Stimulated activated CD8-positive, alpha-beta memory T cell treated with anti-CD3 and anti-CD28 coated beads, Interleukin-15, amount 100 ng/mL, for 4 hours (primary cell): ENCODE measurements around the gene DGCR8.

Source experiments
- DNase-seq, 2 donors: peaks; one replicate each; pipeline ENCODE4 v3.0.0-alpha.2; 2020; ENCODE audit warnings: low read depth in 2 of 2

DGCR8 gene

DNA sequence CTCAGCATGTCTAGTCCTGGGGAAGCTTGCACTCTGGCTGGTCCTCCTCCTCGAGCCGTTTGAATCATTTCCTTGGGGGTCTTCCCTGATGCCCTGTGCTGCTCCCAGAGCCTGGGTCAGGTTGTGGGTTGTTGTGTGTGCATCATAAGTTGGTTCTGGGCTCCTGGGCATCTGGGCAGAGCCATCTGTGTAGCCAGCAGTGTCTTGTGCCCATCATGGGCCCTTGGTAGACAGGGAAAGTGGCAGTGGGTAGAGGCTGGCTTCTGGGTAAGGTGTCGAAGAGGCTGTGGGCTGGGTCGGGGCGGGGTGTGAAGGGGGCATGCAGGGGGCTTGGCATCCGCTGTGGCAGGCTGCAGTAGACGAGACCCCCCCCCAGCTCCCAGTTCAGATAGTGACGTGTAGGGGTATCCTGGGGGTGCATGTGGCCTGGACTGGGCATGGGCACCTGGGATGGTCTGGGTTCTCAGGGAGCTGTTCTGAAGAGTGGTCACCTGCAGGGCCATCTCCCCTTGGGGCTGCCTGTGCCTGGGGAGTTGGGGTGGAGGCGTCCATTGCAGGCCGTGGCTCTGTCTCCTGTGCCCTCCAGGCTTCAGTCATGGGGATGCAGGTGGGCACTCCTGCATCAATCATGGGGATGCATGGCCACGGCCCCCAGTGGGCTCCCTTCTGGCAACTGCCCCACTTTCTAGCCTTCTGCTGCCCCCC, 44.2 kb downstream of the DGCR8 start:
- no peak for DNase-seq

DNA sequence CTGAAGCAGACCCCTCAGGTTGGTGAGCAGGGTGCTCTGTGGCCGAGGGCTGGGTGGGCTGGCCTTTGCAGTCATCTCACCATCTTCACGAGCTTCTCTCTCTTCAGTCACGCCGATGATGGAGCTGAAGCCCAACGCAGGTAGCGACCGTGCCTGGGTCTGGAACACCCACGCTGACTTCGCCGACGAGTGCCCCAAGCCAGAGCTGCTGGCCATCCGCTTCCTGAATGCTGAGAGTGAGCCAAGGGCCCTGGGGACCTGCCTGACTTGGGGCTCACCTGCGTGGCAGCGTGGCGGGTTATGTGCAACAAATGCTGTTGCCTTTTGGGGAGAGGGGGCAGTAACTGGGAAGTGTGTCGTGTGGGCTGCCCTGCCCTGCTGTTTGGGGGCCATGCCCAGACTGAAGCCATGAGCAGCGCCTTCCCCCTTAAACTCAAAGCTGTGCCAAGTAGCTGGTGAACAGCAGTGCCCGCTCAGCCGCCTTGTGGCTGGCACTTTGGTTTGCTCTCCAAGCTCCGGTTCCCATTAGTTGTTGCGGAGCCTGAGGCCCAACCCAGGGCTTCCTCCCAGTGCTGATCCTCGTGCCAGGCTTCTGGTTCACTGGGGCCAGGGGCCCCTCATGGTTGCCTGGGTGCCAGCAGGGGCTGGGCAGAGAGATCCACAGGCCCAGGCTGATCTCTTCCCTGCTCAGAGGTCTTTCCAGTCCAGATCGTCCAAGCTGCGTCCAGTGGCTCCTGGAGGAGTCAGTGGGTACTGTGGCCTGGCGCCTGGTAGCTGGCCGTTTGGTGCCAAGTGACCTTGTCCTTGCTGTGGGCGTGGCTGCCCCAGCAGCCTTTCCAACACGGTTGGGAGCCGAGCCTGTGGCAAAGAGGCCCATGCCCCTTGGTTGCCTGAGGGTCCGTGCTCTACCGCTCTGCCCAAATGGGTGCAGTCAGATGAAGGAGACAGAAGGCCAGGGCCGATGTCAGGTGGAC, 45.4 kb downstream of the DGCR8 start:
- DNase-seq, result no peak

GRCh38 chr22:20126284-20127029, 46.4 kb downstream of the DGCR8 start:
- DNase-seq, result no peak

GRCh38 chr22:20127318-20127868, 47.4 kb downstream of the DGCR8 start:
- no peak for DNase-seq

DNA sequence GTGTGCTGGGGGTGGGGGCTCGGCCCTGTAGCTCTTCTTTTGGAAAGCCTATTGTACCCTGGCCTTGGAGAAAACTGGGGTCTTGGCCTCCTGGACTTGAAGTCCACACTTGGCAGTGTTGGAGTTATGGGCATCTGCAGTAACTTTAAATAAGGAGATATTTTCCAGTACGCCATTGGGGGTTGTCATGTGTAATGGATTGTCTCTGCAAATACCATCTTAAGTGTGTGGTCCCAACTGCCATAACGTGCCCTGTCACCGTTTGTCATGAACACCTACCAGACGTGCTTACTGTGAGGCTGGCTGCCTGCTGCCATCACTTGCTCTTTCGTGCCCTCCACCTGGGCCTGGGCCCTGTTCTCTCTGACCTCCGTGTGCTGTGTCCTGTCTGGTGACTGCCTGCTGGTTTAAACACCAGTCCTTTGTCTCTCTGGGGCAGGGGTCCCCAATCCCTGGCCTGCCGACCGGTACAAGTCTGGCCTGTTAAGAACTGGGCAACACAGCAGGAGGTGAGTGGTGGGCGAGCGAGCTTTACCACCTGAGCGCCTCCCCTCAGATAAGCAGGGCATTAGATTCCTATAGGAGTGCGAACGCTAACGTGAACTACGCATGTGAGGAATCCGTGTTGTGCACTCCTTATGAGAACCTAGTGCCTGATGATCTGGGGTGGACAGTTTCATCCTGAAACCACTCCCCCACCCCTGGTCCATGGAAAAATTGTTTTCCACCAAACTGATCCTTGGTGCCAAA, 48.0 kb downstream of the DGCR8 start:
- no peak for DNase-seq

DNA sequence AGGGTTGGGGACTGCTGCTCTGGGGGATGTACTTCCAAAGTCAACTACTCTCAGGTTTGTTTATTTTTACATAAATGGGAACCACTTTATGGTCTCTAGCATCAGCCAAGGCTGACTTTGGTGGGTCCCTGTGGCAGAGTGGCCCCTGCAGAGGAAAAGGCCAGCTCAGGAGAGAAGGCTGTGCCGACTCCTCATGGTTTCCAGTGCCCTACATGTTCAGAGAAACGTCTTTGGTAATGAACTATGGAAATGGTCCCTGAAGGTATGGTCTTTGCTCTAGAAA, 48.5 kb downstream of the DGCR8 start:
- DNase-seq, result no peak

GRCh38 chr22:20128902-20129746, 49.1 kb downstream of the DGCR8 start:
- DNase-seq, result no peak

DNA sequence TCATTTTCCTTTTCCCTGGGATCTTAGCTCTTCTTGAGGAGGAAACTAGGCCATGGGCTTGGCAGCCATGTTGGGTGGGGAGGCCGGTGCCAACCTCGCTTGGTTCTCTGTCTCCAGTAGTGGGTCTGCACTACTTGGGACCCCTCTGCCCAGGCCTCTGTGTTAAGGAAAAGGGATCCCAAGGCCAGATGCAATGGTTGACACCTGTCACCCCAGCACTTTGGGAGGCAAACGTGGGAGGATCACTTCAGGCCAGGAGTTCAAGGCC, 49.6 kb downstream of the DGCR8 start:
- DNase-seq, result no peak

DNA sequence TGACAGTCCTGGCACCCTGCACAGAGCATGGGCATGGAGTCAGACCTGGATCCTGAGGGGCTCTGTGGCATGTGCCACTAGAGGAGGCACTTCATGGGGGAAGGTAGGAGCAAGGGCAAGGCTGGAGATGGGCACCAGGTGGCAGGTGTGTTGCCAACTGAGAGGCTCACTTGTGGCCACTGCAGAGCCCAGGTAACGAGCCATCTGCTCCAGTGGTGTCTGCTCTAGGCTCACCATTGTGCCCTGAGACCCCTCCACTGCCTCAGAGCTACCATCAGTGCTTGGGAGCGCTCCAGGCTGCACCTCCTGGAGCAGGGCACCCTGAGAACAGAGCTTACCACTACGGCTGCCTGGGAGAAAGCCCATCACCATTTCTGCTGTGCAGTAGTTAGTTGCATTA, 50.3 kb downstream of the DGCR8 start:
- no peak for DNase-seq

GRCh38 chr22:20130731-20131596, 50.9 kb downstream of the DGCR8 start:
- peak; percentile 61 to 63 for DNase-seq

DNA sequence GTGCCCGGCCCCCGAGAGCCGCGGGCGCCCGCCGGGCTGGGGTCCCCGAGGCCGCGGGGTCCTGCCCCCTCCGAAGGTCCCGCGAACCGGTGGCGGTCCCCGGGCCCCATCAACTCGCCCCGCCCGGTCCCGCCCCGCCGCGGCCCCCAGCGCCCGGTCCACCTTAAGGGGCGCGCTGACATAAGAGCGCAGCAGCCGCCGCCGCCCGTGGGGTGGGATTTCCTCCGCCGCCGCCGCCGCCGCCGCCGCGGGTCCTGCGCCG, 51.5 kb downstream of the DGCR8 start, which contains the start of gene ZDHHC8:
Gene ZDHHC8 (plus strand): TSS at position 208 of the 262 bp plus-strand sequence. CDS start 144 bp downstream, outside the sequence.
- no peak for DNase-seq

DNA sequence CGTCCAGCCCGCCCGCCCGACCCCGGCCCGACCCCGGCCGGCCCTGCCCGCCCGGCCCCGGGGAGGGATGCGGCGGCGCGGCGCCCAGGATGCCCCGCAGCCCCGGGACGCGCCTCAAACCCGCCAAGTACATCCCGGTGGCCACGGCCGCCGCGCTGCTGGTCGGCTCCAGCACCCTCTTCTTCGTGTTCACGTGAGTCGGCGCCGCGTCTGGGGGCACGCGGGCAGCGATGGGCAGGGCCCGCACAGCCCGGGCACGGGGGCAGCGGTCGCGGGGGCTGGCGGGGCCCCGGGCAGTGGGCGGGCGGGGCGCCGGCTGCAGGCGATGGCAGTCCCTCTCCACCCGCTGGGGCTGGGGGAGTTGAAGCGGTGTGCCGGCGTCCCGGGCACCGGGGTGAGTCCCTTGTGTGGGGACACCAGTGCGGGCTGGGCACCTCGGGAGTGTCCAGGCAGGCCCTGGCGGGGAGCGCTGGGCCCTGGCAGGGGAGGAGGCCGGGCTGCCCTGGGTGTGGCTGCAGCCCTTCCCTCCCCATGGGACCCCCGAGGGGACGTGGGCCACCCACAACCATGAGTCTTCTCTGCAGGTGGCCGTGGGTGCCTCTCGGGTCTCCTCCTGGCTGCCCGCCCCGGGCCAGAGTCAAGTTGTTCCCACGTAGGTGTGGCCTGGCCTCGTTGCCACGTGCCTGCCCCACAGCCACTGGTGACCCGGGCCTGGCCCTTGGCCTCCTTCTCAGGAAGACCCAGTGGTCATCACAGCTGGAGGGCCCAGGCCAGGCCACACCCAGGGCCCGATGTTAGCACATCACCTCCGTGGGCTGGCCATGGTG, 52.0 kb downstream of the DGCR8 start:
- DNase-seq, result no peak

DNA sequence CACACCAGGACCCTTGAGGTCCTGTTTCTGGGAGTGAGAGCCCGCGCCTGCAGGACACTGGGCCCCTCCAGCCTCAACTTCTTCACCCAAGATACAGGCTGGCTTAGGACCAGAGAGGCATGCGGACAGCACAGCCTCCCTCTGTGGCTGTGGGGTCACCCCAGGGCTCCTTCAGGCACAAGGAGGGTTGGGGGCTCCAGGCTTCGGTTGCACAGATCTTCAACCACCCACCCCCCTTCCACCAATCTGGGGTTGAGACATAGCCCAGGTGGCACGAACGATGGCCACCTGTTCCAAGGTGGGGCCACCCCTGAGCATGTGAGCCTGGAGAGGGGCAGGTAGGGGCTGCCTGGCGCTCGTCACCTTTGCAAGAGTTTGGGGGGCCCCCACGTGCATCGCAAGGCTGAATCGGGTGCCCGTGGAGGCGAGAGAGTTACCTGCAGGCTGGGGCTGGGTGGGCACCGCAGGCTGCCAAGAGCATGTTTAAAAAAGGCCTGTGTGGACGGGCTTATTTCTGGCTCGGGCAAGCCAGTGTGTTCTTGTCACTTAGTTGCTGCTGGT, 52.7 kb downstream of the DGCR8 start:
- DNase-seq, result no peak

- no peak for DNase-seq
These were observed 54.0 kb downstream of the DGCR8 start for GRCh38 chr22:20133930-20134549.

DNA sequence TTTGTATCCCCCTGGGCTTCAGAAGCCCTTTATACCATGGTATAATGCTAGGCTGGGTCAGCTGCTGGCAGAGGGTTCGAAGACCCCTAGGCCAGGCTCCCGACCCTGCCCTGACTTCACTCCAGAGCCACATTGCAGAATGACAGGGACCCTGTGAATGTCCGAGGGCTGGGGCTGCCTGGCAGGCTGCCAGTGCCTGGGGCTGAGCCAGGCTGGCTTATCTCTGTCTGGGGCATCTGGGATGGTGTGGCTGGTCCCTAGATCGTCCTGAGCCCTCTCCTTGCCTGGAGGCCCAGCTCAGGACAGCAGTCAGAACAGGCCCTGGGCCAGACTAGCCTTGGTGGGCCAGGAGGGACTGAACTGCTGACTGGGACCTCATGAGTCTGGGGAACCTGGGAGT, 55.2 kb downstream of the DGCR8 start:
- no peak for DNase-seq

DNA sequence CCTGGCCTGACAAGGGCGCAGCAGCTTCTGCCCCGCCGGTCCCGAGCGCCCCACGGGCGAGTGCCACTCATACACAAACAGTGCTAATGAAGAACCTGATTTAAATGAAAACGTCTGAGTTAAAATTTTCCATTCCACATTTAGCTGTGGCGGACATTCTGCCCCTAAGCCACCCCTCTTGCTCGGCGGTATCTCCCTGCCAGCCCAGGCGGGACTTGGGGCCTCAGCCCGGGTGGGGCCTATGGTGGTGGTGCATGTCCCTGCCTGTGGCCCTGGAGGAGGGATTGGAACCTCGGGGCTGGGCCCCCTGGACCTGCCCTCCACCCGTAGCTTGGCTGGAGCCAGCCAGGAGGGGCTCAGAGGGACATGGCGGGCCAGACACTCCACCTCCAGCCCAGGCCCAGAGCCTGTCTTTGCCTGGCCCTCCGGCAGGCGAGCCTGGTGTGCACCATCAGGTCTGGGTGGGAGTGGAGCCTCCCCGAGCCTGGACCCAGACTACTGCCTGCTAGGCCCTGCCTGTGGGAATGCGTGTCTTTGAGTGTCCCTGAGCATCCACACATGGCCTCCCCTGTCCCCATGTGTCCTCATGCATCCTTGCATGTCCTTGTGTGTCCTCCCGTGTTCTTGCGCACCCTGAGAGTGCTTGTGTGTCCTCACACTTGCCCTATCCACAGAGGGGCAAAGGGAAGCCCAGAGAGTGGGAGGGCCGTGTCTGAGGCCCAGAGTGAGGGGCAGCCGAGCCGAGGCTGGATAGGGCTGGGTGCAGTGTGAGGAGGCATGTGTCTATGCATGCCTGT, 56.0 kb downstream of the DGCR8 start:
- DNase-seq, result no peak

GRCh38 chr22:20136603-20136873, 56.5 kb downstream of the DGCR8 start:
- DNase-seq, result no peak

- no peak for DNase-seq
These were observed 57.1 kb downstream of the DGCR8 start for GRCh38 chr22:20137113-20137512.
